K562 (cell line): ENCODE measurements around the gene SOX6. TPM values are rescaled to one million over a fixed set of nuclear protein-coding genes. Genes with fewer than 3 reads are reported as not detected.

Experiments used
- FOXJ2 ChIP-seq: fragments of 200-800 bp; sonication (Bioruptor generic); IDR thresholded peaks from 2 replicates; pipeline ENCODE4 v1.6.1; 2016; ENCODE audit warnings: missing genetic modification characterization, missing compliant biosample characterization
- HDAC2 ChIP-seq: fragments of 450-650 bp; IDR thresholded peaks from 2 replicates; pipeline ENCODE4 v1.6.1; 2016; ENCODE audit warnings: mild to moderate bottlenecking
- HDAC6 ChIP-seq: IDR thresholded peaks from 2 replicates; pipeline ENCODE4 v1.6.1; 2012; ENCODE audit warnings: low read depth, mild to moderate bottlenecking, control low read depth, inconsistent platforms, low read length, moderate library complexity
- HMG20B ChIP-seq: fragments of 250-450 bp; sonication (Bioruptor Pico); IDR thresholded peaks from 2 replicates; pipeline ENCODE4 v1.5.0; 2021; ENCODE audit warnings: mild to moderate bottlenecking
- HMGN3 ChIP-seq: IDR thresholded peaks from 2 replicates; pipeline ENCODE4 v1.6.1; 2011; ENCODE audit warnings: borderline replicate concordance, low read depth, mild to moderate bottlenecking, mixed read lengths, low read length; ENCODE audit not compliant: insufficient read length; ENCODE audit errors: extremely low read depth
- HNRNPUL1 ChIP-seq: fragments of 200-400 bp; formaldehyde crosslinking; IDR thresholded peaks from 2 replicates; pipeline ENCODE4 v1.6.1; 2017; ENCODE audit warnings: low read length
- IFI16 ChIP-seq: fragments of 250-450 bp; sonication (Bioruptor Pico); IDR thresholded peaks from 2 replicates; pipeline ENCODE4 v2.1.2; 2022; ENCODE audit warnings: mild to moderate bottlenecking, inconsistent platforms
- KDM1A ChIP-seq, 2 experiments: fragments of 450-650 bp; IDR thresholded peaks; 2 replicates each; pipeline ENCODE4 v1.6.1; 2016; ENCODE audit warnings: mild to moderate bottlenecking in 2 of 2
- KLF6 ChIP-seq: fragments of 250-450 bp; sonication (Bioruptor Pico); IDR thresholded peaks from 2 replicates; pipeline ENCODE4 v1.4.0; 2020; ENCODE audit warnings: mild to moderate bottlenecking, moderate library complexity, borderline replicate concordance
- MCM5 ChIP-seq: fragments of 450-650 bp; IDR thresholded peaks from 2 replicates; pipeline ENCODE4 v1.6.1; 2016; ENCODE audit warnings: low read depth
- NCOA2 ChIP-seq, 2 experiments: fragments of 450-650 bp; IDR thresholded peaks; 2 replicates each; pipeline ENCODE4 v1.6.1; 2018; ENCODE audit warnings: mild to moderate bottlenecking in 2 of 2, moderate library complexity in 1 of 2; ENCODE audit not compliant: partially characterized antibody in 2 of 2
- NFE2 ChIP-seq: IDR thresholded peaks from 2 replicates; pipeline ENCODE4 v1.6.1; 2014; ENCODE audit warnings: antibody characterized with exemption, low read depth
- NR2C1 ChIP-seq, 2 experiments: fragments of 450-650 bp; IDR thresholded peaks; 2 replicates each; pipeline ENCODE4 v1.6.1; 2017; ENCODE audit warnings: mild to moderate bottlenecking in 2 of 2, antibody characterized with exemption in 1 of 2, inconsistent platforms in 1 of 2, missing compliant biosample characterization in 1 of 2, missing genetic modification characterization in 1 of 2
- PHF21A ChIP-seq: fragments of 450-650 bp; IDR thresholded peaks from 2 replicates; pipeline ENCODE4 v1.6.1; 2017; ENCODE audit warnings: low read depth, borderline replicate concordance
- SAP30 ChIP-seq: fragments of 200-600 bp; sonication (generic); IDR thresholded peaks from 2 replicates; pipeline ENCODE4 v1.6.1; 2012; ENCODE audit warnings: borderline replicate concordance, low read depth, mild to moderate bottlenecking, moderate library complexity, low read length, control low read depth, inconsistent platforms; ENCODE audit not compliant: insufficient read depth, poor library complexity, severe bottlenecking
- SRSF1 ChIP-seq: fragments of 200-400 bp; formaldehyde crosslinking; IDR thresholded peaks from 2 replicates; pipeline ENCODE4 v1.6.1; 2017; ENCODE audit warnings: mild to moderate bottlenecking, low read depth, low read length, moderate library complexity
- TARDBP ChIP-seq: fragments of 450-650 bp; IDR thresholded peaks from 2 replicates; pipeline ENCODE4 v1.6.1; 2016
- ZNF282 ChIP-seq: sonication (generic); formaldehyde crosslinking; IDR thresholded peaks from 2 replicates; pipeline ENCODE4 v1.8.1; 2023; ENCODE audit warnings: missing genetic modification reagents
- ZNF408 ChIP-seq: fragments of 250-450 bp; sonication (Bioruptor Pico); IDR thresholded peaks from 2 replicates; pipeline ENCODE4 v1.4.0; 2020; ENCODE audit warnings: low read depth, mild to moderate bottlenecking, moderate library complexity
- polyA plus RNA-seq, 8 experiments: library from polyadenylated mRNA; depleted of rRNA in 4 of 8; stranded (reverse) in 5 of 8; unstranded in 3 of 8; fragments of >200 nt; fragmentation: Nextera tagmentation in 2 of 8; fragmentation: Illumina TruSeq in 1 of 8; extraction: Ambion mirVana in 2 of 8; extraction: Trizol in 1 of 8; gene quantifications; 2 replicates each; pipeline versions ENCODE4 v1.2.1 to v1.2.3, GENCODE V29; 2011 to 2014; ENCODE audit warnings: inconsistent platforms in 1 of 8, missing spikeins in 1 of 8
- total RNA-seq, 7 experiments: library from RNA; depleted of rRNA in 6 of 7; stranded (reverse); fragments of >200 nt in 6 of 7; fragmentation: Illumina TruSeq in 2 of 7; extraction: Trizol in 2 of 7; gene quantifications; 2 replicates each; pipeline versions ENCODE4 v1.2.1 to v1.2.3, GENCODE V29; 2011 to 2021; ENCODE audit warnings: low replicate concordance in 1 of 7
- TF ChIP-seq, protein P1 (sequence below): fragments of 450-650 bp; IDR thresholded peaks from 2 replicates; pipeline ENCODE4 v1.6.1; 2016; ENCODE audit warnings: mild to moderate bottlenecking, moderate library complexity

The SOX6 gene
- total and polyA plus RNA-seq, 9 of the 15 experiments (the other 6 are each of a cell fraction or from before 2014, with no cell fraction given) = 0.89 to 8.7 (median 5.7) TPM

DNA sequence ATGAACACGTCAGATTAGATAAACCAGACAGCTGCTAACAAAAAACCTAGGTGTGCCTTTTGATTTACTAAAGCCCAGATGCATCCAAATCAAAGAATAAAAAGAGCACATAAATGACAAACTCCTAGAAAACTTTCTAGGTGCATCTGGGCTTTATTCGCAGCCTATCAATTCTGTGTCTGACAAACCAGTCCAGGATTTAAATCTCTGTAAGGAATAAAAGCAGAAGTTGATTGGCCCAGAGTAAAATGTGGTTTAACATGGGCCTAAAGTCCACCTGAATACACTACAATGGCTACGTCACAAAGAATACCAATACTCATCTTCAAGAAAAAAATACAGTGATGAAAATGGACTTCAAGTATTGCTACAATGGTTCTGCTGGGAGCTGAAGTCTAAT is 66.8 kb downstream of the SOX6 start (continued):
- no peak for TF ChIP-seq SRSF1
- TF ChIP-seq HDAC6 = no peak
- no peak for TF ChIP-seq KLF6
- no peak for TF ChIP-seq IFI16 (CRISPR knock-in tag)
- TF ChIP-seq HMG20B (CRISPR knock-in tag) = 0 out of 2 replicates have a peak, but pooled peaks have one; percentile 34
- TF ChIP-seq HMGN3 = no peak
- no peak for TF ChIP-seq NFE2
- no peak for TF ChIP-seq NCOA2 (IDR thresholded peaks at IDR 0.05; ENCODE audit: partially characterized antibody in 2 of 2)
- TF ChIP-seq NR2C1 (IDR thresholded peaks at IDR 0.05) = no peak
- TF ChIP-seq NR2C1 (tag; IDR thresholded peaks at IDR 0.05) = no peak
- peak; percentile 11 to 54; a peak in 2 of 4 replicates for TF ChIP-seq KDM1A (IDR thresholded peaks at IDR 0.05)
- TF ChIP-seq MCM5 = no peak
- no peak for TF ChIP-seq HNRNPUL1
- TF ChIP-seq ZNF408 (CRISPR knock-in tag) = no peak
- TF ChIP-seq HDAC2 = peak; percentile 34; the same call in 1 of the 2 replicates
- no peak for TF ChIP-seq ZNF282 (CRISPR knock-in tag)
- TF ChIP-seq PHF21A = peak; percentile 93; the same call in 1 of the 2 replicates
- no peak for TF ChIP-seq SAP30
- TF ChIP-seq, protein P1, sequence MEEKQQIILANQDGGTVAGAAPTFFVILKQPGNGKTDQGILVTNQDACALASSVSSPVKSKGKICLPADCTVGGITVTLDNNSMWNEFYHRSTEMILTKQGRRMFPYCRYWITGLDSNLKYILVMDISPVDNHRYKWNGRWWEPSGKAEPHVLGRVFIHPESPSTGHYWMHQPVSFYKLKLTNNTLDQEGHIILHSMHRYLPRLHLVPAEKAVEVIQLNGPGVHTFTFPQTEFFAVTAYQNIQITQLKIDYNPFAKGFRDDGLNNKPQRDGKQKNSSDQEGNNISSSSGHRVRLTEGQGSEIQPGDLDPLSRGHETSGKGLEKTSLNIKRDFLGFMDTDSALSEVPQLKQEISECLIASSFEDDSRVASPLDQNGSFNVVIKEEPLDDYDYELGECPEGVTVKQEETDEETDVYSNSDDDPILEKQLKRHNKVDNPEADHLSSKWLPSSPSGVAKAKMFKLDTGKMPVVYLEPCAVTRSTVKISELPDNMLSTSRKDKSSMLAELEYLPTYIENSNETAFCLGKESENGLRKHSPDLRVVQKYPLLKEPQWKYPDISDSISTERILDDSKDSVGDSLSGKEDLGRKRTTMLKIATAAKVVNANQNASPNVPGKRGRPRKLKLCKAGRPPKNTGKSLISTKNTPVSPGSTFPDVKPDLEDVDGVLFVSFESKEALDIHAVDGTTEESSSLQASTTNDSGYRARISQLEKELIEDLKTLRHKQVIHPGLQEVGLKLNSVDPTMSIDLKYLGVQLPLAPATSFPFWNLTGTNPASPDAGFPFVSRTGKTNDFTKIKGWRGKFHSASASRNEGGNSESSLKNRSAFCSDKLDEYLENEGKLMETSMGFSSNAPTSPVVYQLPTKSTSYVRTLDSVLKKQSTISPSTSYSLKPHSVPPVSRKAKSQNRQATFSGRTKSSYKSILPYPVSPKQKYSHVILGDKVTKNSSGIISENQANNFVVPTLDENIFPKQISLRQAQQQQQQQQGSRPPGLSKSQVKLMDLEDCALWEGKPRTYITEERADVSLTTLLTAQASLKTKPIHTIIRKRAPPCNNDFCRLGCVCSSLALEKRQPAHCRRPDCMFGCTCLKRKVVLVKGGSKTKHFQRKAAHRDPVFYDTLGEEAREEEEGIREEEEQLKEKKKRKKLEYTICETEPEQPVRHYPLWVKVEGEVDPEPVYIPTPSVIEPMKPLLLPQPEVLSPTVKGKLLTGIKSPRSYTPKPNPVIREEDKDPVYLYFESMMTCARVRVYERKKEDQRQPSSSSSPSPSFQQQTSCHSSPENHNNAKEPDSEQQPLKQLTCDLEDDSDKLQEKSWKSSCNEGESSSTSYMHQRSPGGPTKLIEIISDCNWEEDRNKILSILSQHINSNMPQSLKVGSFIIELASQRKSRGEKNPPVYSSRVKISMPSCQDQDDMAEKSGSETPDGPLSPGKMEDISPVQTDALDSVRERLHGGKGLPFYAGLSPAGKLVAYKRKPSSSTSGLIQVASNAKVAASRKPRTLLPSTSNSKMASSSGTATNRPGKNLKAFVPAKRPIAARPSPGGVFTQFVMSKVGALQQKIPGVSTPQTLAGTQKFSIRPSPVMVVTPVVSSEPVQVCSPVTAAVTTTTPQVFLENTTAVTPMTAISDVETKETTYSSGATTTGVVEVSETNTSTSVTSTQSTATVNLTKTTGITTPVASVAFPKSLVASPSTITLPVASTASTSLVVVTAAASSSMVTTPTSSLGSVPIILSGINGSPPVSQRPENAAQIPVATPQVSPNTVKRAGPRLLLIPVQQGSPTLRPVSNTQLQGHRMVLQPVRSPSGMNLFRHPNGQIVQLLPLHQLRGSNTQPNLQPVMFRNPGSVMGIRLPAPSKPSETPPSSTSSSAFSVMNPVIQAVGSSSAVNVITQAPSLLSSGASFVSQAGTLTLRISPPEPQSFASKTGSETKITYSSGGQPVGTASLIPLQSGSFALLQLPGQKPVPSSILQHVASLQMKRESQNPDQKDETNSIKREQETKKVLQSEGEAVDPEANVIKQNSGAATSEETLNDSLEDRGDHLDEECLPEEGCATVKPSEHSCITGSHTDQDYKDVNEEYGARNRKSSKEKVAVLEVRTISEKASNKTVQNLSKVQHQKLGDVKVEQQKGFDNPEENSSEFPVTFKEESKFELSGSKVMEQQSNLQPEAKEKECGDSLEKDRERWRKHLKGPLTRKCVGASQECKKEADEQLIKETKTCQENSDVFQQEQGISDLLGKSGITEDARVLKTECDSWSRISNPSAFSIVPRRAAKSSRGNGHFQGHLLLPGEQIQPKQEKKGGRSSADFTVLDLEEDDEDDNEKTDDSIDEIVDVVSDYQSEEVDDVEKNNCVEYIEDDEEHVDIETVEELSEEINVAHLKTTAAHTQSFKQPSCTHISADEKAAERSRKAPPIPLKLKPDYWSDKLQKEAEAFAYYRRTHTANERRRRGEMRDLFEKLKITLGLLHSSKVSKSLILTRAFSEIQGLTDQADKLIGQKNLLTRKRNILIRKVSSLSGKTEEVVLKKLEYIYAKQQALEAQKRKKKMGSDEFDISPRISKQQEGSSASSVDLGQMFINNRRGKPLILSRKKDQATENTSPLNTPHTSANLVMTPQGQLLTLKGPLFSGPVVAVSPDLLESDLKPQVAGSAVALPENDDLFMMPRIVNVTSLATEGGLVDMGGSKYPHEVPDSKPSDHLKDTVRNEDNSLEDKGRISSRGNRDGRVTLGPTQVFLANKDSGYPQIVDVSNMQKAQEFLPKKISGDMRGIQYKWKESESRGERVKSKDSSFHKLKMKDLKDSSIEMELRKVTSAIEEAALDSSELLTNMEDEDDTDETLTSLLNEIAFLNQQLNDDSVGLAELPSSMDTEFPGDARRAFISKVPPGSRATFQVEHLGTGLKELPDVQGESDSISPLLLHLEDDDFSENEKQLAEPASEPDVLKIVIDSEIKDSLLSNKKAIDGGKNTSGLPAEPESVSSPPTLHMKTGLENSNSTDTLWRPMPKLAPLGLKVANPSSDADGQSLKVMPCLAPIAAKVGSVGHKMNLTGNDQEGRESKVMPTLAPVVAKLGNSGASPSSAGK = no peak
- TF ChIP-seq TARDBP = no peak
- TF ChIP-seq FOXJ2 (tag) = no peak
